HepG2 (cell line): ENCODE data around the gene AGAP1. TPM values are rescaled to one million over a fixed set of nuclear protein-coding genes. Genes with fewer than 3 reads are reported as not detected.

Experiments used
- ADNP ChIP-seq: sonication (generic); formaldehyde crosslinking; IDR thresholded peaks from 2 replicates; pipeline ENCODE4 v1.4.0; 2020; ENCODE audit warnings: missing genetic modification reagents
- CAMTA2 ChIP-seq: sonication (generic); formaldehyde crosslinking; IDR thresholded peaks from 2 replicates; pipeline ENCODE4 v1.4.0; 2020; ENCODE audit warnings: mild to moderate bottlenecking, missing genetic modification reagents, borderline replicate concordance
- CSRNP1 ChIP-seq: sonication (generic); formaldehyde crosslinking; IDR thresholded peaks from 2 replicates; pipeline ENCODE4 v1.8.1; 2023; ENCODE audit warnings: mild to moderate bottlenecking, missing genetic modification reagents
- DMTF1 ChIP-seq: sonication (generic); formaldehyde crosslinking; IDR thresholded peaks from 2 replicates; pipeline ENCODE4 v1.4.0; 2020; ENCODE audit warnings: mild to moderate bottlenecking, missing genetic modification reagents
- LCORL ChIP-seq, 2 experiments: fragments of 450-650 bp in 1 of 2; sonication (generic) in 1 of 2; formaldehyde crosslinking in 1 of 2; IDR thresholded peaks; 2 replicates each; pipeline versions ENCODE4 v1.5.0 to v1.6.1; 2017 to 2020; ENCODE audit warnings: antibody characterized with exemption in 1 of 2, missing genetic modification reagents in 1 of 2
- MTF2 ChIP-seq: sonication (generic); formaldehyde crosslinking; IDR thresholded peaks from 2 replicates; pipeline ENCODE4 v1.5.0; 2020; ENCODE audit warnings: missing genetic modification reagents, borderline replicate concordance
- MXI1 ChIP-seq: IDR thresholded peaks from 3 replicates; pipeline ENCODE4 v1.6.1; 2012; ENCODE audit warnings: low read depth, low read length, inconsistent platforms, borderline replicate concordance
- RAD21 ChIP-seq: fragments of 450-650 bp; formaldehyde crosslinking; IDR thresholded peaks from 2 replicates; pipeline ENCODE4 v1.5.0; 2020; ENCODE audit warnings: mild to moderate bottlenecking
- STAG1 ChIP-seq: sonication (generic); formaldehyde crosslinking; IDR thresholded peaks from 2 replicates; pipeline ENCODE4 v1.4.0; 2020; ENCODE audit warnings: missing genetic modification reagents
- YY1 ChIP-seq: IDR thresholded peaks from 2 replicates; pipeline ENCODE4 v1.6.1; 2011; ENCODE audit warnings: low read length, low read depth, moderate library complexity, mild to moderate bottlenecking; ENCODE audit not compliant: insufficient read depth, insufficient replicate concordance
- ZMYM2 ChIP-seq: sonication (generic); formaldehyde crosslinking; IDR thresholded peaks from 2 replicates; pipeline ENCODE4 v1.8.0; 2022; ENCODE audit warnings: mild to moderate bottlenecking, missing genetic modification reagents
- ZNF225 ChIP-seq: sonication (generic); formaldehyde crosslinking; IDR thresholded peaks from 2 replicates; pipeline ENCODE4 v1.4.0; 2020; ENCODE audit warnings: mild to moderate bottlenecking, missing genetic modification reagents
- ZNF263 ChIP-seq: sonication (generic); formaldehyde crosslinking; IDR thresholded peaks from 2 replicates; pipeline ENCODE4 v1.4.0; 2020; ENCODE audit warnings: missing genetic modification reagents
- ZNF563 ChIP-seq: sonication (generic); formaldehyde crosslinking; IDR thresholded peaks from 2 replicates; pipeline ENCODE4 v1.8.0; 2022; ENCODE audit warnings: mild to moderate bottlenecking, moderate library complexity, missing genetic modification reagents
- ZNF784 ChIP-seq: sonication (generic); formaldehyde crosslinking; IDR thresholded peaks from 2 replicates; pipeline ENCODE4 v1.5.1; 2020; ENCODE audit warnings: missing genetic modification reagents, mild to moderate bottlenecking, borderline replicate concordance
- ZNF816 ChIP-seq: sonication (generic); formaldehyde crosslinking; IDR thresholded peaks from 2 replicates; pipeline ENCODE4 v1.8.0; 2022; ENCODE audit warnings: missing genetic modification reagents, mild to moderate bottlenecking, borderline replicate concordance
- ZNF83 ChIP-seq: sonication (generic); formaldehyde crosslinking; IDR thresholded peaks from 2 replicates; pipeline ENCODE4 v1.4.0; 2020; ENCODE audit warnings: missing genetic modification reagents, mild to moderate bottlenecking, borderline replicate concordance
- ZSCAN25 ChIP-seq: sonication (generic); formaldehyde crosslinking; IDR thresholded peaks from 2 replicates; pipeline ENCODE4 v1.8.0; 2022; ENCODE audit warnings: mild to moderate bottlenecking, missing genetic modification reagents
- polyA plus RNA-seq, 8 experiments: library from polyadenylated mRNA; depleted of rRNA in 3 of 8; stranded (reverse) in 7 of 8; unstranded in 1 of 8; fragments of >200 nt; fragmentation: Illumina TruSeq in 4 of 8; extraction: Trizol in 4 of 8; gene quantifications; 2 replicates each; pipeline versions ENCODE4 v1.2.1 to v1.2.3, GENCODE V29; 2011 to 2016; ENCODE audit warnings: low read depth in 4 of 8, missing spikeins in 1 of 8, mixed read lengths in 1 of 8; ENCODE audit not compliant: insufficient read depth in 1 of 8
- total RNA-seq, 5 experiments: library from RNA; depleted of rRNA; stranded (reverse); fragments of >200 nt; fragmentation: Illumina TruSeq; extraction: Trizol; gene quantifications; 2 replicates each; pipeline ENCODE4 v1.2.3, GENCODE V29; 2016; ENCODE audit warnings: low read depth in 1 of 5
- TF ChIP-seq, protein P1 (sequence below): sonication (generic); formaldehyde crosslinking; IDR thresholded peaks from 2 replicates; pipeline ENCODE4 v1.4.0; 2020; ENCODE audit warnings: missing genetic modification reagents
- TF ChIP-seq, protein P2 (sequence below): IDR thresholded peaks from 2 replicates; pipeline ENCODE4 v1.6.1; 2016; ENCODE audit warnings: missing compliant biosample characterization, missing genetic modification reagents, borderline replicate concordance

Gene AGAP1
- total and polyA plus RNA-seq, 2 of the 13 experiments (the other 11 are each of a cell fraction or from before 2014, with no cell fraction given) = 21.2 to 32.7 TPM

DNA sequence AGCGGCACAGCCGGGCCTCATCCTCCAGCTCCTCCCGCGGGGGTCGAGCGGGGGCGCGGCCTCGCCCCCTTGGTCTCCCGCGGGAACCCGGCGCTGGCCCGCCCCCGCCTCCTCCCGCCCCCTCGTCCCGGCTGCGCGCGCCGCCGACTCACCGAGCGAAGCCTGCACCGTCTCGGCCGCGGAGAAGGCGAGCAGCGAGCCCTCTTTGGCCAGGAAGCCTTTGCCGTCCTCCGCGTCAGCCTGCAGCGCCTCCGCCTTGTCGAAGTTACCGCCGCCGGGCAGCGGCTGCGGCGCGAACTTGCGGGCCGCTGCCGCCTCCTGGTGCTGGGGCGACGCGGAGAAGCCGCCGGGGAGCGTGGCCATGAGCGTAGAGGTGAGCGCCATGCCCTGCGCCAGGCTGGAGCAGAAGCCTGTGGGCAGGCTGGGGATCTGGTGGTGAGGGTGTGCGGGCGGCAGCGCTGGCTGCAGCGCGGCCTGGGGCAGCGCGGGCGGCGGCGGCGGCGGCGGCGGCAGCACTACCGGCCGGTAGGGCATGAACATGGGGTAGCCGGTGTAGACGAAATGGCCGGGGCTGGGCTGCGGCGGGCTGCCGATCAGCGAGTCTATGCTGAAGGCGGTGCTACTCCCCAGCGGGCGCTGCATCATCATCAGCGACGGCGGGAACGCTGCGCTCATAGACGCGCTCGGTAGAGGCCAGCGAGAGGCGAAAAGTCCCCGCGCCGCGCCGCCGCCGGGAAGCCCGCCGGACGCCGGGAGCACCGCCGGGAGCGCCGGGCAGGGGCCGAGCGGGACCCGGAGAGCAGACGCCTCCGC, 673.7 kb downstream of the AGAP1 start (continued):
- TF ChIP-seq ADNP (CRISPR knock-in tag) (peak; percentile 17; the same call in 1 of the 2 replicates), MTF2 (CRISPR knock-in tag) (peak; percentile 100; the same call in 1 of the 2 replicates), ZNF784 (CRISPR knock-in tag) (peak; percentile 82; the same call in 1 of the 2 replicates), ZNF816 (CRISPR knock-in tag) (no peak), LCORL (IDR thresholded peaks at IDR 0.05) (no peak), LCORL (CRISPR knock-in tag; IDR thresholded peaks at IDR 0.05) (no peak), CSRNP1 (0 out of 2 replicates have a peak, but pooled peaks have one; percentile 51), YY1 (peak; percentile 32), ZNF83 (no peak), ZNF225 (CRISPR knock-in tag) (no peak), ZSCAN25 (CRISPR knock-in tag) (peak; percentile 30; the same call in 1 of the 2 replicates), DMTF1 (CRISPR knock-in tag) (no peak), ZNF263 (CRISPR knock-in tag) (peak; percentile 47; the same call in 1 of the 2 replicates), ZMYM2 (no peak), CAMTA2 (no peak), ZNF563 (peak; percentile 46; the same call in 1 of the 2 replicates), RAD21 (peak; percentile 75), MXI1 (0 out of 3 replicates have a peak, but pooled peaks have one; percentile 26), STAG1 (CRISPR knock-in tag) (peak; percentile 83)
- TF ChIP-seq, protein P1, sequence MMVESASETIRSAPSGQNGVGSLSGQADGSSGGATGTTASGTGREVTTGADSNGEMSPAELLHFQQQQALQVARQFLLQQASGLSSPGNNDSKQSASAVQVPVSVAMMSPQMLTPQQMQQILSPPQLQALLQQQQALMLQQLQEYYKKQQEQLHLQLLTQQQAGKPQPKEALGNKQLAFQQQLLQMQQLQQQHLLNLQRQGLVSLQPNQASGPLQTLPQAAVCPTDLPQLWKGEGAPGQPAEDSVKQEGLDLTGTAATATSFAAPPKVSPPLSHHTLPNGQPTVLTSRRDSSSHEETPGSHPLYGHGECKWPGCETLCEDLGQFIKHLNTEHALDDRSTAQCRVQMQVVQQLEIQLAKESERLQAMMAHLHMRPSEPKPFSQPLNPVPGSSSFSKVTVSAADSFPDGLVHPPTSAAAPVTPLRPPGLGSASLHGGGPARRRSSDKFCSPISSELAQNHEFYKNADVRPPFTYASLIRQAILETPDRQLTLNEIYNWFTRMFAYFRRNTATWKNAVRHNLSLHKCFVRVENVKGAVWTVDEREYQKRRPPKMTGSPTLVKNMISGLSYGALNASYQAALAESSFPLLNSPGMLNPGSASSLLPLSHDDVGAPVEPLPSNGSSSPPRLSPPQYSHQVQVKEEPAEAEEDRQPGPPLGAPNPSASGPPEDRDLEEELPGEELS = peak; percentile 37; the same call in 1 of the 2 replicates
- TF ChIP-seq, protein P2, sequence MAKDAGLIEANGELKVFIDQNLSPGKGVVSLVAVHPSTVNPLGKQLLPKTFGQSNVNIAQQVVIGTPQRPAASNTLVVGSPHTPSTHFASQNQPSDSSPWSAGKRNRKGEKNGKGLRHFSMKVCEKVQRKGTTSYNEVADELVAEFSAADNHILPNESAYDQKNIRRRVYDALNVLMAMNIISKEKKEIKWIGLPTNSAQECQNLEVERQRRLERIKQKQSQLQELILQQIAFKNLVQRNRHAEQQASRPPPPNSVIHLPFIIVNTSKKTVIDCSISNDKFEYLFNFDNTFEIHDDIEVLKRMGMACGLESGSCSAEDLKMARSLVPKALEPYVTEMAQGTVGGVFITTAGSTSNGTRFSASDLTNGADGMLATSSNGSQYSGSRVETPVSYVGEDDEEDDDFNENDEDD = peak; percentile 70; the same call in 1 of the 2 replicates
